GM12878 (cell line): Measurements from ENCODE around the gene CASQ1. TPM values are rescaled to one million over a fixed set of nuclear protein-coding genes. Genes with fewer than 3 reads are reported as not detected.

Experiments used
- ASH2L ChIP-seq: fragments of 300-600, 200-600 bp; sonication (generic); IDR thresholded peaks from 2 replicates; pipeline ENCODE4 v1.6.1; 2017; ENCODE audit warnings: low read depth, mild to moderate bottlenecking, borderline replicate concordance
- BCL11A ChIP-seq: IDR thresholded peaks from 2 replicates; pipeline ENCODE4 v1.6.1; 2011; ENCODE audit warnings: low read depth, low read length
- EGR1 ChIP-seq, 2 experiments: IDR thresholded peaks; 1 replicate in 1 of 2; 2 replicates in 1 of 2; pipeline ENCODE4 v1.6.1; 2011 to 2012; ENCODE audit warnings: low read depth in 2 of 2, low read length in 2 of 2, borderline replicate concordance in 1 of 2, mild to moderate bottlenecking in 1 of 2, moderate library complexity in 1 of 2
- GABPA ChIP-seq: IDR thresholded peaks from 2 replicates; pipeline ENCODE4 v1.6.1; 2014; ENCODE audit warnings: antibody characterized with exemption, low read depth, mild to moderate bottlenecking, inconsistent platforms
- HDAC2 ChIP-seq: fragments of 200-600 bp; sonication (generic); IDR thresholded peaks from 2 replicates; pipeline ENCODE4 v1.6.1; 2017
- HDAC6 ChIP-seq: fragments of 200-600 bp; sonication (generic); IDR thresholded peaks from one replicate; pipeline ENCODE4 v1.8.0; 2017; ENCODE audit warnings: antibody characterized with exemption; ENCODE audit not compliant: unreplicated experiment
- IRF5 ChIP-seq: fragments of 450-650 bp; IDR thresholded peaks from 2 replicates; pipeline ENCODE4 v1.6.1; 2017; ENCODE audit warnings: borderline replicate concordance
- JUNB ChIP-seq: IDR thresholded peaks from 2 replicates; pipeline ENCODE4 v1.6.1; 2016; ENCODE audit warnings: antibody characterized with exemption, mild to moderate bottlenecking
- NFXL1 ChIP-seq: fragments of 450-650 bp; IDR thresholded peaks from 2 replicates; pipeline ENCODE4 v1.6.1; 2017; ENCODE audit warnings: antibody characterized with exemption, mild to moderate bottlenecking, borderline replicate concordance
- NR2C1 ChIP-seq: fragments of 450-650 bp; IDR thresholded peaks from 2 replicates; pipeline ENCODE4 v1.6.1; 2017; ENCODE audit warnings: antibody characterized with exemption, mild to moderate bottlenecking, moderate library complexity
- NRF1 ChIP-seq: conservative IDR thresholded peaks from 2 replicates; pipeline ENCODE4 v1.6.1; 2011; ENCODE audit warnings: mild to moderate bottlenecking, low read depth, low read length, improper control_type of control experiment
- POLR2A ChIP-seq: IDR thresholded peaks from 2 replicates; pipeline ENCODE4 v1.6.1; 2011; ENCODE audit warnings: low read depth, mild to moderate bottlenecking, low read length
- SMARCA5 ChIP-seq: fragments of 450-650 bp; IDR thresholded peaks from 2 replicates; pipeline ENCODE4 v1.6.1; 2017; ENCODE audit warnings: mild to moderate bottlenecking
- SP1 ChIP-seq: IDR thresholded peaks from one replicate; pipeline ENCODE4 v1.6.1; 2011; ENCODE audit warnings: low read depth, low read length
- SUPT20H ChIP-seq: IDR thresholded peaks from 2 replicates; pipeline ENCODE4 v1.6.1; 2011; ENCODE audit warnings: low read depth, mild to moderate bottlenecking, low read length, moderate library complexity, borderline replicate concordance; ENCODE audit not compliant: control insufficient read depth
- TARDBP ChIP-seq: IDR thresholded peaks from 2 replicates; pipeline ENCODE4 v1.6.1; 2016; ENCODE audit warnings: borderline replicate concordance
- TBL1XR1 ChIP-seq: IDR thresholded peaks from 2 replicates; pipeline ENCODE4 v1.6.1; 2012; ENCODE audit warnings: low read depth, low read length, improper control_type of control experiment
- ZBED1 ChIP-seq: IDR thresholded peaks from 2 replicates; pipeline ENCODE4 v1.6.1; 2016; ENCODE audit warnings: borderline replicate concordance
- ZSCAN29 ChIP-seq: fragments of 450-650 bp; IDR thresholded peaks from 2 replicates; pipeline ENCODE4 v1.6.1; 2017; ENCODE audit warnings: mild to moderate bottlenecking, moderate library complexity
- polyA plus RNA-seq, 11 experiments: library from polyadenylated mRNA; depleted of rRNA in 4 of 11; unstranded in 6 of 11; stranded (reverse) in 5 of 11; fragments of >200 nt; fragmentation: Nextera tagmentation in 4 of 11; fragmentation: Illumina TruSeq in 1 of 11; extraction: Ambion mirVana in 4 of 11; extraction: Trizol in 1 of 11; gene quantifications; 1 replicate in 1 of 11; 2 replicates in 10 of 11; pipeline versions ENCODE4 v1.2.1 to v1.2.3, GENCODE V29; 2011 to 2016; ENCODE audit warnings: inconsistent platforms in 2 of 11, missing spikeins in 2 of 11, low read depth in 1 of 11
- total RNA-seq, 4 experiments: library from RNA; depleted of rRNA in 3 of 4; stranded (reverse); fragments of >200 nt in 3 of 4; fragmentation: Illumina TruSeq in 1 of 4; extraction: Trizol in 1 of 4; gene quantifications; 2 replicates each; pipeline versions ENCODE4 v1.2.1 to v1.2.3, GENCODE V29; 2013 to 2021
- TF ChIP-seq, protein P1 (sequence below): fragments of 450-650 bp; formaldehyde crosslinking; IDR thresholded peaks from 2 replicates; pipeline ENCODE4 v1.4.0; 2022; ENCODE audit warnings: mild to moderate bottlenecking, moderate library complexity
- TF ChIP-seq, protein P2 (sequence below): IDR thresholded peaks from 2 replicates; pipeline ENCODE4 v1.6.1; 2012; ENCODE audit warnings: low read depth, low read length, improper control_type of control experiment
- TF ChIP-seq, protein P3 (sequence below): fragments of 450-650 bp; IDR thresholded peaks from 2 replicates; pipeline ENCODE4 v1.6.1; 2014; ENCODE audit warnings: mild to moderate bottlenecking

CASQ1 gene
- total and polyA plus RNA-seq, 10 of the 15 experiments (the other 5 are each of a cell fraction or from before 2014, with no cell fraction given), result 0.10 to 0.77 (median 0.34) TPM

GRCh38 chr1:160204526-160205241, 14.3 kb downstream of the CASQ1 start (continued):
- TF ChIP-seq SP1, result peak; percentile 36
- no peak for TF ChIP-seq SMARCA5
- TF ChIP-seq, protein P1, sequence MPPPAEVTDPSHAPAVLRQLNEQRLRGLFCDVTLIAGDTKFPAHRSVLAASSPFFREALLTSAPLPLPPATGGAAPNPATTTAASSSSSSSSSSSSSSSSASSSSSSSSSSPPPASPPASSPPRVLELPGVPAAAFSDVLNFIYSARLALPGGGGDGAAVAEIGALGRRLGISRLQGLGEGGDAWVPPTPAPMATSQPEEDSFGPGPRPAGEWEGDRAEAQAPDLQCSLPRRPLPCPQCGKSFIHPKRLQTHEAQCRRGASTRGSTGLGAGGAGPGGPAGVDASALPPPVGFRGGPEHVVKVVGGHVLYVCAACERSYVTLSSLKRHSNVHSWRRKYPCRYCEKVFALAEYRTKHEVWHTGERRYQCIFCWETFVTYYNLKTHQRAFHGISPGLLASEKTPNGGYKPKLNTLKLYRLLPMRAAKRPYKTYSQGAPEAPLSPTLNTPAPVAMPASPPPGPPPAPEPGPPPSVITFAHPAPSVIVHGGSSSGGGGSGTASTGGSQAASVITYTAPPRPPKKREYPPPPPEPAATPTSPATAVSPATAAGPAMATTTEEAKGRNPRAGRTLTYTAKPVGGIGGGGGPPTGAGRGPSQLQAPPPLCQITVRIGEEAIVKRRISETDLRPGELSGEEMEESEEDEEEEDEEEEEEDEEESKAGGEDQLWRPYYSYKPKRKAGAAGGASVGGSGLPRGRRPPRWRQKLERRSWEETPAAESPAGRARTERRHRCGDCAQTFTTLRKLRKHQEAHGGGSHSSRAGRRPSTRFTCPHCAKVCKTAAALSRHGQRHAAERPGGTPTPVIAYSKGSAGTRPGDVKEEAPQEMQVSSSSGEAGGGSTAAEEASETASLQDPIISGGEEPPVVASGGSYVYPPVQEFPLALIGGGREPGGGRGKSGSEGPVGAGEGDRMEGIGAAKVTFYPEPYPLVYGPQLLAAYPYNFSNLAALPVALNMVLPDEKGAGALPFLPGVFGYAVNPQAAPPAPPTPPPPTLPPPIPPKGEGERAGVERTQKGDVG (CRISPR knock-in tag), result no peak
- no peak for TF ChIP-seq POLR2A
- no peak; the same call in 1 of the 2 replicates for TF ChIP-seq ZBED1
- TF ChIP-seq, protein P2, sequence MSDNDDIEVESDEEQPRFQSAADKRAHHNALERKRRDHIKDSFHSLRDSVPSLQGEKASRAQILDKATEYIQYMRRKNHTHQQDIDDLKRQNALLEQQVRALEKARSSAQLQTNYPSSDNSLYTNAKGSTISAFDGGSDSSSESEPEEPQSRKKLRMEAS, result peak; percentile 23; the same call in 1 of the 2 replicates
- TF ChIP-seq HDAC2, result no peak
- no peak for TF ChIP-seq IRF5
- TF ChIP-seq ZSCAN29, result no peak
- TF ChIP-seq, protein P3, sequence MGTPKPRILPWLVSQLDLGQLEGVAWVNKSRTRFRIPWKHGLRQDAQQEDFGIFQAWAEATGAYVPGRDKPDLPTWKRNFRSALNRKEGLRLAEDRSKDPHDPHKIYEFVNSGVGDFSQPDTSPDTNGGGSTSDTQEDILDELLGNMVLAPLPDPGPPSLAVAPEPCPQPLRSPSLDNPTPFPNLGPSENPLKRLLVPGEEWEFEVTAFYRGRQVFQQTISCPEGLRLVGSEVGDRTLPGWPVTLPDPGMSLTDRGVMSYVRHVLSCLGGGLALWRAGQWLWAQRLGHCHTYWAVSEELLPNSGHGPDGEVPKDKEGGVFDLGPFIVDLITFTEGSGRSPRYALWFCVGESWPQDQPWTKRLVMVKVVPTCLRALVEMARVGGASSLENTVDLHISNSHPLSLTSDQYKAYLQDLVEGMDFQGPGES, result no peak
- 0 out of 3 replicates have a peak, but pooled peaks of 1 of the 2 experiments have one; percentile 20 for TF ChIP-seq EGR1 (IDR thresholded peaks at IDR 0.05; ENCODE audit: borderline replicate concordance in 1 of 2, low read depth in 2 of 2, low read length in 2 of 2)
- TF ChIP-seq GABPA, result no peak
- TF ChIP-seq JUNB, result no peak
- TF ChIP-seq BCL11A, result peak; percentile 33; the same call in 1 of the 2 replicates
- no peak for TF ChIP-seq TARDBP
- TF ChIP-seq NR2C1, result no peak
- TF ChIP-seq SUPT20H, result no peak
- no peak for TF ChIP-seq HDAC6
- peak; percentile 22; the same call in 1 of the 2 replicates for TF ChIP-seq TBL1XR1
- TF ChIP-seq NFXL1, result no peak
- TF ChIP-seq NRF1, result no peak
- no peak for TF ChIP-seq ASH2L
